K562 (cell line): ENCODE measurements around the gene LZTR1. TPM values are rescaled to one million over a fixed set of nuclear protein-coding genes. Genes with fewer than 3 reads are reported as not detected.

Experiments used
- ATAC-seq: fragments of 200-7000 bp; cut with Tn5 transposase; 3 replicates; pipeline ENCODE4 v1.9.1; 2020; ENCODE audit warnings: moderate library complexity
- BruUV-seq: library from RNA; stranded (reverse); fragments of 400-500 nt; replicated peaks from 2 replicates; lab custom pipeline; 2021; lab: Mats Ljungman, UMichigan
- CTCF ChIA-PET: fragments of 300-600 bp; formaldehyde crosslinking; extraction: SDS; loops from one replicate; lab custom pipeline; 2021; ENCODE audit warnings: low intra/inter-chr PET ratio; lab: Yijun Ruan, JAX
- POLR2A ChIA-PET: fragments of 300-600, 350-650 bp; sonication (Branson Sonifier 250); formaldehyde crosslinking; extraction: SDS; loops from one replicate; lab custom pipeline; 2021; ENCODE audit warnings: antibody characterized with exemption, inconsistent platforms; lab: Yijun Ruan, JAX
- DNase-seq, 4 experiments: peaks; one replicate each; pipeline versions ENCODE4 v3.0.0 to v3.0.0-alpha.2; 2011 to 2018; ENCODE audit warnings: low spot score in 3 of 4, mixed read lengths in 3 of 4; ENCODE audit errors: extremely low read depth in 1 of 4
- FAIRE-seq: peaks from 2 replicates; lab custom pipeline; 2011; peaks lifted over from hg19 to GRCh38; lab: Jason Lieb, UNC
- H2AFZ ChIP-seq: 2 replicates; pipeline ENCODE4 v1.6.0; 2011; ENCODE audit warnings: low read depth, low read length, control low read depth, inconsistent platforms
- H3K27ac ChIP-seq: fragments of 200-600 bp; 3 replicates; pipeline ENCODE4 v1.8.0; 2011; ENCODE audit warnings: low read depth, mild to moderate bottlenecking, control low read depth, inconsistent platforms, low read length, moderate library complexity, mixed read lengths; ENCODE audit errors: extremely low read depth
- H3K27me3 ChIP-seq, 2 experiments: fragments of 300-600 bp in 1 of 2; 2 replicates in 1 of 2; 3 replicates in 1 of 2; pipeline versions ENCODE4 v1.6.0 to v1.8.0; 2011; ENCODE audit warnings: inconsistent platforms in 2 of 2, low read length in 2 of 2, mild to moderate bottlenecking in 1 of 2, mixed read lengths in 1 of 2, moderate library complexity in 1 of 2; ENCODE audit not compliant: control insufficient read depth in 2 of 2, insufficient read depth in 2 of 2
- H3K36me3 ChIP-seq: fragments of 300-600 bp; 3 replicates; pipeline ENCODE4 v1.8.0; 2011; ENCODE audit warnings: mild to moderate bottlenecking, low read length, inconsistent platforms; ENCODE audit not compliant: control insufficient read depth, insufficient read depth
- H3K4me1 ChIP-seq, 2 experiments: fragments of 200-600 bp in 1 of 2; replicated peaks in 1 of 2; 2 replicates in 1 of 2; 3 replicates in 1 of 2; pipeline versions ENCODE4 v1.5.1 to v1.8.0; 2011; ENCODE audit warnings: inconsistent platforms in 2 of 2, low read length in 2 of 2, mild to moderate bottlenecking in 1 of 2, mixed read lengths in 1 of 2, moderate library complexity in 1 of 2; ENCODE audit not compliant: control insufficient read depth in 2 of 2, insufficient read depth in 2 of 2
- H3K4me2 ChIP-seq: 2 replicates; pipeline ENCODE4 v1.6.1; 2011; ENCODE audit warnings: low read length, control low read depth, inconsistent platforms, mixed read lengths; ENCODE audit not compliant: insufficient read depth
- H3K4me3 ChIP-seq: fragments of 200-600 bp; sonication (generic), shearing (Covaris generic); 2 replicates; pipeline ENCODE4 v1.5.1; 2016; ENCODE audit warnings: control low read depth, inconsistent platforms
- H3K79me2 ChIP-seq: fragments of 200-600 bp; 3 replicates; pipeline ENCODE4 v1.8.0; 2011; ENCODE audit warnings: low read length, inconsistent platforms; ENCODE audit not compliant: control insufficient read depth, insufficient read depth
- H3K9ac ChIP-seq, 2 experiments: 2 replicates each; pipeline versions ENCODE4 v1.6.0 to v1.6.1; 2011; ENCODE audit warnings: low read depth in 2 of 2, low read length in 2 of 2, control low read depth in 1 of 2, inconsistent platforms in 1 of 2, mild to moderate bottlenecking in 1 of 2, mixed read lengths in 1 of 2; ENCODE audit not compliant: insufficient read depth in 1 of 2
- H3K9me1 ChIP-seq: one replicate; pipeline ENCODE4 v1.6.0; 2011; ENCODE audit warnings: inconsistent platforms, mild to moderate bottlenecking, low read length, moderate library complexity; ENCODE audit not compliant: control insufficient read depth, insufficient read depth
- H3K9me3 ChIP-seq: replicated peaks from 2 replicates; pipeline ENCODE4 v1.5.1; 2011; ENCODE audit warnings: low read depth, low read length, inconsistent platforms; ENCODE audit not compliant: control insufficient read depth, insufficient read depth
- H4K20me1 ChIP-seq: replicated peaks from 2 replicates; pipeline ENCODE4 v1.6.1; 2011; ENCODE audit warnings: low read length, inconsistent platforms, mixed read lengths; ENCODE audit not compliant: control insufficient read depth, insufficient read depth
- ETV1 ChIP-seq: fragments of 450-650 bp; conservative IDR thresholded peaks from 2 replicates; pipeline ENCODE4 v1.6.1; 2016; ENCODE audit warnings: missing genetic modification characterization, control low read depth, low read depth, missing compliant biosample characterization
- GATA2 ChIP-seq: sonication (generic); formaldehyde crosslinking; IDR thresholded peaks from 2 replicates; pipeline ENCODE4 v1.4.0; 2020; ENCODE audit warnings: mild to moderate bottlenecking, missing genetic modification reagents
- GTF2A2 ChIP-seq: IDR thresholded peaks from 2 replicates; pipeline ENCODE4 v1.6.1; 2016; ENCODE audit warnings: mild to moderate bottlenecking, missing genetic modification characterization, missing compliant biosample characterization
- HDAC6 ChIP-seq: IDR thresholded peaks from 2 replicates; pipeline ENCODE4 v1.6.1; 2012; ENCODE audit warnings: low read depth, mild to moderate bottlenecking, control low read depth, inconsistent platforms, low read length, moderate library complexity
- JUND ChIP-seq, 2 experiments: IDR thresholded peaks; 2 replicates in 1 of 2; 3 replicates in 1 of 2; pipeline ENCODE4 v1.6.1; 2011; ENCODE audit warnings: borderline replicate concordance in 2 of 2, low read depth in 2 of 2, low read length in 2 of 2, improper control_type of control experiment in 1 of 2, missing biosample characterization in 1 of 2, missing genetic modification characterization in 1 of 2, missing genetic modification reagents in 1 of 2
- KLF10 ChIP-seq: fragments of 250-450 bp; sonication (Bioruptor Pico); IDR thresholded peaks from 2 replicates; pipeline ENCODE4 v1.6.1; 2021; ENCODE audit warnings: matching md5 sums
- SIRT6 ChIP-seq: IDR thresholded peaks from one replicate; pipeline ENCODE4 v1.6.1; 2012; ENCODE audit warnings: low read depth, mild to moderate bottlenecking, control low read depth, inconsistent platforms, low read length, moderate library complexity
- ZNF347 ChIP-seq: fragments of 450-650 bp; formaldehyde crosslinking; IDR thresholded peaks from 2 replicates; pipeline ENCODE4 v1.4.0; 2020; ENCODE audit warnings: low read depth, mild to moderate bottlenecking, moderate library complexity
- WGBS: fragments of 100-300 bp; shearing (Covaris generic); methylation state at CpG from one replicate; pipeline ENCODE4 v1.1.6; 2016; ENCODE audit warnings: low coverage, mixed read lengths; ENCODE audit not compliant: insufficient coverage; ENCODE audit errors: missing lambda C conversion rate; 5-methylcytosine and 5-hydroxymethylcytosine counted together
- in situ Hi-C: fragments of 300-500 bp; cut with MboI; formaldehyde crosslinking; loops from 4 replicates; pipeline ENCODE4 v1.15.0; 2018; ENCODE audit warnings: inconsistent platforms, mixed read lengths
- intact Hi-C: fragments of 100-400 bp; cut with micrococcal nuclease; formaldehyde crosslinking; loops from 2 replicates; pipeline ENCODE4 v1.14.2; 2022
- polyA plus RNA-seq, 8 experiments: library from polyadenylated mRNA; depleted of rRNA in 4 of 8; stranded (reverse) in 5 of 8; unstranded in 3 of 8; fragments of >200 nt; fragmentation: Nextera tagmentation in 2 of 8; fragmentation: Illumina TruSeq in 1 of 8; extraction: Ambion mirVana in 2 of 8; extraction: Trizol in 1 of 8; gene quantifications; 2 replicates each; pipeline versions ENCODE4 v1.2.1 to v1.2.3, GENCODE V29; 2011 to 2014; ENCODE audit warnings: inconsistent platforms in 1 of 8, missing spikeins in 1 of 8
- total RNA-seq, 7 experiments: library from RNA; depleted of rRNA in 6 of 7; stranded (reverse); fragments of >200 nt in 6 of 7; fragmentation: Illumina TruSeq in 2 of 7; extraction: Trizol in 2 of 7; gene quantifications; 2 replicates each; pipeline versions ENCODE4 v1.2.1 to v1.2.3, GENCODE V29; 2011 to 2021; ENCODE audit warnings: low replicate concordance in 1 of 7
- TF ChIP-seq, protein P1 (sequence below): IDR thresholded peaks from 2 replicates; pipeline ENCODE4 v1.6.1; 2016; ENCODE audit warnings: missing genetic modification characterization, missing compliant biosample characterization
- TF ChIP-seq, protein P2 (sequence below): fragments of 450-650 bp; formaldehyde crosslinking; IDR thresholded peaks from 2 replicates; pipeline ENCODE4 v1.4.0; 2022; ENCODE audit warnings: mild to moderate bottlenecking, moderate library complexity
- TF ChIP-seq, protein P3 (sequence below): fragments of 450-650 bp; formaldehyde crosslinking; IDR thresholded peaks from 2 replicates; pipeline ENCODE4 v1.4.0; 2020; ENCODE audit warnings: mild to moderate bottlenecking, moderate library complexity

The LZTR1 gene
- total and polyA plus RNA-seq, 9 of the 15 experiments (the other 6 are each of a cell fraction or from before 2014, with no cell fraction given), result 2.2 to 135 (median 63.0) TPM

DNA sequence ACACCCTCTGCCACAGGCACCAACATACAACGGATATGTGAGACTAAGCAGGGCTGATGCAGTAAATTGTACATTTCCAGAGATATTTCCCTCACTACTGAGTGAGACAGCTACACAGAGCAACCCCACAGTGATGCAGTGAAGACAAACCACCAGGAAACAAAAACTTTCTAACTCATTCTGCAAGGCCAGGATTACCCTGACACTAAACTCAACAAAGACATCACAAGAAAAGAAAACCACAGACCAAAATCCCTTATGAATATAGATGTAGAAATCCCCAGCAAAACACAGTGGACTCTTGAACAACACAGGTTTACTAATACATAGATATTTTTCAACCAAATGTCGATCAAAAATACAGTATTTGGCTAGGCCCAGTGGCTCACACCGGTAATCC lies 51.8 kb downstream of the LZTR1 start:
- TF ChIP-seq, protein P1, sequence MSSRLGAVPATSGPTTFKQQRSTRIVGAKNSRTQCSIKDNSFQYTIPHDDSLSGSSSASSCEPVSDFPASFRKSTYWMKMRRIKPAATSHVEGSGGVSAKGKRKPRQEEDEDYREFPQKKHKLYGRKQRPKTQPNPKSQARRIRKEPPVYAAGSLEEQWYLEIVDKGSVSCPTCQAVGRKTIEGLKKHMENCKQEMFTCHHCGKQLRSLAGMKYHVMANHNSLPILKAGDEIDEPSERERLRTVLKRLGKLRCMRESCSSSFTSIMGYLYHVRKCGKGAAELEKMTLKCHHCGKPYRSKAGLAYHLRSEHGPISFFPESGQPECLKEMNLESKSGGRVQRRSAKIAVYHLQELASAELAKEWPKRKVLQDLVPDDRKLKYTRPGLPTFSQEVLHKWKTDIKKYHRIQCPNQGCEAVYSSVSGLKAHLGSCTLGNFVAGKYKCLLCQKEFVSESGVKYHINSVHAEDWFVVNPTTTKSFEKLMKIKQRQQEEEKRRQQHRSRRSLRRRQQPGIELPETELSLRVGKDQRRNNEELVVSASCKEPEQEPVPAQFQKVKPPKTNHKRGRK (tag), result peak; percentile 40; the same call in 1 of the 2 replicates
- TF ChIP-seq ZNF347 (no peak), HDAC6 (0 out of 2 replicates have a peak, but pooled peaks have one; percentile 39)
- Histone ChIP-seq H3K9me1 (peaks cover 4% of the 10 kb centered on the region), H3K9me3 (no peaks in the 10 kb centered on the region), H3K4me3 (no peak overlapping the region), H4K20me1 (peaks cover 18% of the 10 kb centered on the region), H3K4me1 (peaks cover 16 to 46% of the 10 kb centered on the region in 2 experiments), H3K27ac (no peak overlapping the region), H3K9ac (no peak overlapping the region), H3K4me2 (no peak overlapping the region), H3K36me3 (no peaks in the 10 kb centered on the region), H3K27me3 (peaks cover 31 to 45% of the 10 kb centered on the region in 2 experiments; a peak in 4 of 5 replicates), H2AFZ (no peak overlapping the region), H3K79me2 (no peaks in the 10 kb centered on the region)
- in situ Hi-C loops, result no loop called here
- no peak for ATAC-seq
- intact Hi-C loops, result no loop called here
- DNase-seq, result no peak
- WGBS, result 13% methylated on average over 3 of the region's 3 CpGs
- ChIA-PET POLR2A (interaction anchor here (0.6 to 10.2 kb wide), 9 partner anchors 9 to 1902 kb away, joined by 3 to 120 read pairs (median 4); partner anchors contain the start of genes LRRC74B and P2RX6), CTCF (no interaction called here)
- BruUV-seq, result no TSS peak
- no peak for FAIRE-seq

DNA sequence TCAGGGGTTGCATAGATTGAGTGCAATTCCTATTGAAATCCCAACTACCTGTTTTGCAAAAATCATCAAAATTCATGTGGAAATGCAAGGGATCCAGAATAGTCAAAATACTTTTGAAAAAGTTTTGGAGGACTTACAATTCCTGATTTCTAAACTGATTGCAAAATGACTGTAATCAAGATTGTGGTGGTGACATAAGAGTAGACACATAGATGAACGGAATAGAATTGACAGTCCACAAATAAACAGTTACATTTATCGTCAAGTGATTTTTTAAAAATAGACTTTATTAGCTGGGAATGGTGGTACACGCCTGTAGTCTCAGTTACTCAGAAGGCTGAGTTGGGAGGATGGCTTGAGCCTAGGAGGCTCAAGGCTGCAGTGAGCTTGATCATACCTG lies 52.9 kb downstream of the LZTR1 start:
- in situ Hi-C loops, result no loop called here
- TF ChIP-seq ETV1 (tag), result 0 out of 2 replicates have a peak, but pooled peaks have one; percentile 21
- peak; percentile 11; the same call in 1 of the 2 replicates for TF ChIP-seq GATA2
- TF ChIP-seq, protein P2, sequence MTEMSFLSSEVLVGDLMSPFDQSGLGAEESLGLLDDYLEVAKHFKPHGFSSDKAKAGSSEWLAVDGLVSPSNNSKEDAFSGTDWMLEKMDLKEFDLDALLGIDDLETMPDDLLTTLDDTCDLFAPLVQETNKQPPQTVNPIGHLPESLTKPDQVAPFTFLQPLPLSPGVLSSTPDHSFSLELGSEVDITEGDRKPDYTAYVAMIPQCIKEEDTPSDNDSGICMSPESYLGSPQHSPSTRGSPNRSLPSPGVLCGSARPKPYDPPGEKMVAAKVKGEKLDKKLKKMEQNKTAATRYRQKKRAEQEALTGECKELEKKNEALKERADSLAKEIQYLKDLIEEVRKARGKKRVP (CRISPR knock-in tag), result no peak
- TF ChIP-seq, protein P3, sequence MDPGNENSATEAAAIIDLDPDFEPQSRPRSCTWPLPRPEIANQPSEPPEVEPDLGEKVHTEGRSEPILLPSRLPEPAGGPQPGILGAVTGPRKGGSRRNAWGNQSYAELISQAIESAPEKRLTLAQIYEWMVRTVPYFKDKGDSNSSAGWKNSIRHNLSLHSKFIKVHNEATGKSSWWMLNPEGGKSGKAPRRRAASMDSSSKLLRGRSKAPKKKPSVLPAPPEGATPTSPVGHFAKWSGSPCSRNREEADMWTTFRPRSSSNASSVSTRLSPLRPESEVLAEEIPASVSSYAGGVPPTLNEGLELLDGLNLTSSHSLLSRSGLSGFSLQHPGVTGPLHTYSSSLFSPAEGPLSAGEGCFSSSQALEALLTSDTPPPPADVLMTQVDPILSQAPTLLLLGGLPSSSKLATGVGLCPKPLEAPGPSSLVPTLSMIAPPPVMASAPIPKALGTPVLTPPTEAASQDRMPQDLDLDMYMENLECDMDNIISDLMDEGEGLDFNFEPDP, result no peak
- no peak for TF ChIP-seq KLF10 (CRISPR knock-in tag)
- TF ChIP-seq SIRT6, result no peak
- TF ChIP-seq JUND (IDR thresholded peaks at IDR 0.05; ENCODE audit: borderline replicate concordance, low read depth, low read length), result no peak
- TF ChIP-seq JUND (tag; IDR thresholded peaks at IDR 0.05; ENCODE audit: borderline replicate concordance, low read depth, low read length), result no peak
- TF ChIP-seq GTF2A2 (tag), result no peak

More for the DNA sequence above, 52.9 kb downstream of the LZTR1 start:
- Histone ChIP-seq H3K36me3 (no peaks in the 10 kb centered on the region), H3K27ac (no peak overlapping the region), H3K4me1 (peaks cover 19 to 35% of the 10 kb centered on the region in 2 experiments), H3K9me3 (no peaks in the 10 kb centered on the region), H3K9me1 (peaks cover 4% of the 10 kb centered on the region), H4K20me1 (peaks cover 15% of the 10 kb centered on the region), H3K9ac (no peak overlapping the region), H3K4me2 (no peak overlapping the region), H3K4me3 (no peak overlapping the region), H3K79me2 (no peaks in the 10 kb centered on the region), H2AFZ (no peak overlapping the region), H3K27me3 (peaks cover 20 to 34% of the 10 kb centered on the region in 2 experiments; a peak in 4 of 5 replicates)
- CTCF ChIA-PET, result no interaction called here
- DNase-seq (no peak), ATAC-seq (no peak), FAIRE-seq (no peak)
- no TSS peak for BruUV-seq
- 32% methylated on average over 3 of the region's 3 CpGs for WGBS
- intact Hi-C loops, result no loop called here
- POLR2A ChIA-PET, result interaction anchor here (0.9 to 9.7 kb wide), 2 partner anchors 11 to 17 kb away, joined by 3 to 95 read pairs; partner anchors contain the start of gene P2RX6
